T47D (cell line): ENCODE data around the gene NALCN.

Source experiments
- DNase-seq, 2 experiments: peaks; one replicate each; pipeline versions ENCODE4 v3.0.0 to v3.0.0-alpha.2; 2011 to 2012; ENCODE audit warnings: low read depth in 1 of 2, low spot score in 1 of 2
- JUND ChIP-seq: IDR thresholded peaks from 2 replicates; pipeline ENCODE4 v1.6.1; 2012; ENCODE audit warnings: low read depth
- in situ Hi-C: cut with HindIII; loops from 2 replicates; pipeline ENCODE4 v1.10.0; 2016; ENCODE audit warnings: low sequenced_read_pairs, low pct_unique_long_range_greater_than_20kb

The NALCN gene

GRCh38 chr13:101085551-101085950 is 330.8 kb downstream of the NALCN start:
- in situ Hi-C loops: no loop called here
- no peak for TF ChIP-seq JUND
- DNase-seq: no peak

DNA sequence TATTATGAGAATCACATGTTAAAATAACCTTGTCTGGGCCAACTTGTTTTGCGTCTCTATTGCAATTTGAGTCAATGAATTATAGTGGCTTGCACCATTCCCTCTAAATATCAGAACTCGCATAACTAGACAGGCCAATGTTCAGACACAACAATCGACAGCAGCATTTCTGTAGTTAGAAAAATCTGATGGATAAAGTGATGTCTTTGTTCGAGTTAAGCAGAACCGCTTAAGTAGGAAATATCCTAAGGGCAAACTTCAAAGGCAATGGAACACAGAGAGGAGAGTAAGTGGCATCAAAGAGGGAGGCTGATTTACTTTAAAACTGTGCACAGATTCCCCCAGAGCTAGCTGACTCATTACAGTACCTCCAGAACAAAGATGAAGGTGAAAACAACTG is 333.9 kb downstream of the NALCN start:
- in situ Hi-C loops: no loop called here

GRCh38 chr13:101080616-101081015 is 335.7 kb downstream of the NALCN start:
- DNase-seq: no peak
- TF ChIP-seq JUND: no peak
- in situ Hi-C loops: no loop called here

More for the DNA sequence above, 333.9 kb downstream of the NALCN start:
- no peak for DNase-seq
- no peak for TF ChIP-seq JUND

DNA sequence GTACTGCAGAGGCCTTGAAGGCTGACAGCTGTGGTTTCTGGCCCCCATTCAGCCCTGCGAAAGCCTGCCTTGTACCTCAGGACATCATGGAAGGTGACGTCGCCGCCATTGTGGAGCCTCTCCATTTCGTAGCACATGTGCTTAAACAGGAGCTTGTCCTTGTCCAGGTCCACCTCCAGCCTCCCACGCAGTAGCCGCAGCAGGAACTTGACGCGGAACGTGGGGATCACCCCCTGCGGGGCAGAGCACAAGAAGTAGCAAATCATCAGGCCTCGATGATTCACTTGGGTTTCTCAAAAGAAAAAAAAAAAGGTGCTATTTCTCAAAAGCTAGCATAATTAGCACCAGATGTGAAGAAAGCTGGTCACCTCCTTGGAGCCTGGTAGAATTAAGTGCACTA is 351.0 kb downstream of the NALCN start:
- no peak for TF ChIP-seq JUND
- no peak for DNase-seq
- in situ Hi-C loops: no loop called here

DNA sequence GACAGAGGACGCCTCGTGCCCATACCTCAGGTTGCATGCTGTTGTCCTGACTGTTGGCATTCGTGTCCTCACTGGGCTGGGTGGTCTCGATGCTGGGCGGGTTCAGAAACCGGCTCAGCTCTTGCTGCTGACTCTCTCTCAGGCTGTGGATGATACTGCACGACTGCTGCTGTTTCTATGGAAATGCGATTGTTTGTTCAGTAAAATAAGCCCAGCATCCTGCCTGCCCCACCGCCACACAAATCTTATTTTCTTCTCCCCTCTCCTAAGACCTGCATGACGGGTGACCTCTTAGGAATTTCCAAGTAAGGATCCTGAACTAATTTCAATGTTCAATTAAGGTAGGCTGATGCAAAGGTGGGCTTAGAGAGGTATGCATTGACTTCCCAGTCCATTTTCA is 356.5 kb downstream of the NALCN start:
- in situ Hi-C loops: no loop called here
- no peak for TF ChIP-seq JUND

DNA sequence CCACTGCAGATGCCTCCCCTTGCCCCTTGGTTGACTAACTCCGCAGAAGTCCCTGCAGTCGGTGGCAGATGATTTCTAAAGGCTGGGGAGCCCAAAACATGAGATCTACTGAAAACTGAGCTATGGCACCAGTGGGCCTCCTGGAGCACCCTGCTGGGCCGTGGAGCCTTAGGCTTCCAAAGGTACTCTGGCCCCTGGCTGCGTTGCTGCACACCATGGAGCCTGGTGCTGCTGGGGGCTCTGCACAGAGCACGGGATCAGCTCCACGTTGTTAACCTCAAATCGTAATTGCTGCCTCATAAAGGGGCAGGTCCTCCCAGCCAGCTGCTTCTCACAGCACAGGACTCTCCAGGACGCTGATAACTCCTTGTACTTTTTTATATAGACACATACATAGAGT is 357.5 kb downstream of the NALCN start:
- no peak for DNase-seq
- TF ChIP-seq JUND: no peak
- in situ Hi-C loops: no loop called here

More for the DNA sequence above, 356.5 kb downstream of the NALCN start:
- DNase-seq: no peak

GRCh38 chr13:101053301-101054093 is 362.8 kb downstream of the NALCN start:
- in situ Hi-C loops: no loop called here
- no peak for TF ChIP-seq JUND
- no peak for DNase-seq

DNA sequence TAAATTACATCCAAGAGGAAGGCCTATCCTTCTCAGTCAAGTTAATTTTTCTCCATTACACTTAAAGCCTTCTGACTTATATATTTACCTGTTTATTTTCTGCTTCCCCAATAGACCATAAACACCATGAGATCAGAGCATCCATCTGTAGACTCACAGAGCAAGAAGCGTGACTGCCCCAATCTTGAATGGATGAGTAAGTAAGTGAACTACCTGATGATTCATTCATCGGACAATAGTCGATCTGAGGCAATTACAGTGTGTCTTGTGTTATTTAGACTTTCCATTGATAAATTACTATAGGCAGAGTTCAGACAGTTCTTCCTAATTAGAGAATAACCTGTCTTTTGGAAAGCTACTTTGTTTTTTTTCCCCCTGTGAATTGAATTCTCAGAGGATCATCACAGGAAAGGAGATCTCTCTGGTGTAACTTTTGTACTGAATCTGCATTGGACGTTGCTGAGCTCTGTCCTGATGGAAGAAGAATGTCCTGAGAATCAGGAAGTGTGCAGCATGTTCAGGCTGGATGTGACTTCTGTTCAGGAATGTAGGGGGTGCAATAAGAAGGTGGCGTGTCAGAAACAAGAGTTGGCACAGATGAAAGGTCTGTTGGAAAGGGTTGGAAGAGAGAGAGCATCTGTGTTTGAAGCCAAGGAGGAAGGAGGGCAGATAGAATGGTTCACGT is 367.0 kb downstream of the NALCN start:
- no peak for TF ChIP-seq JUND
- DNase-seq: no peak
- in situ Hi-C loops: no loop called here

DNA sequence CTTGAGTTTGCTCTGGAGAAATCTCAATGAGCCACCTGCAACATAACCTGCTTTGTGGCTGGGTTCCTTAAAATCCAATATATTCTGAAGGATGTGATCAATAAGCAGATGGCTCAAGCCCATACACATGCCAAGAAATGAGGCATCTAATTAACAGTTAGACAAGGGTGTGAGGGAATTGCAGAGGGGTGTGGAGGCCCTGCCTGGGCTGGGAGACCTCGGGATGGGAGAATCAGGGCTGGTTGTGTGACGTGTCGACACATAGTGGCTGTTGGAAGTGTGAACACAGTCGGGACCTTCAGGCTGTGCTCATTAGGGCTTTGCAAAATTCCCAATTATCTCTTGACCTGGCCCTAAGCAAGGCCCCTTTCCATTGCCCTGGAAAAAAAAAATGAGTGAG is 379.8 kb downstream of the NALCN start:
- no peak for TF ChIP-seq JUND
- DNase-seq: no peak
- in situ Hi-C loops: no loop called here

- TF ChIP-seq JUND: no peak
- no peak for DNase-seq
- in situ Hi-C loops: no loop called here
Observed at GRCh38 chr13:101035119-101035620, 381.1 kb downstream of the NALCN start.

GRCh38 chr13:101026736-101027398 is 389.4 kb downstream of the NALCN start:
- in situ Hi-C loops: no loop called here
- TF ChIP-seq JUND: no peak
- no peak for DNase-seq

GRCh38 chr13:101026328-101026727 is 390.0 kb downstream of the NALCN start:
- no peak for TF ChIP-seq JUND
- in situ Hi-C loops: no loop called here
- DNase-seq: no peak

GRCh38 chr13:101025925-101026324 is 390.4 kb downstream of the NALCN start:
- no peak for DNase-seq
- TF ChIP-seq JUND: no peak
- in situ Hi-C loops: no loop called here
